GM20431 (cell line): ENCODE results near the gene RC3H2.
"Not testable (repeated sequence)": the region's sequence is repeated elsewhere in the genome, so short reads cannot be mapped to it uniquely, and the experiment has no call there.

Source experiments
- in situ Hi-C: fragments of 300-500 bp; cut with MseI, MboI; formaldehyde crosslinking; loops from one replicate; pipeline ENCODE4 v1.15.0; 2020; ENCODE audit warnings: low sequenced_read_pairs; ENCODE audit not compliant: unreplicated experiment

RC3H2 gene

DNA sequence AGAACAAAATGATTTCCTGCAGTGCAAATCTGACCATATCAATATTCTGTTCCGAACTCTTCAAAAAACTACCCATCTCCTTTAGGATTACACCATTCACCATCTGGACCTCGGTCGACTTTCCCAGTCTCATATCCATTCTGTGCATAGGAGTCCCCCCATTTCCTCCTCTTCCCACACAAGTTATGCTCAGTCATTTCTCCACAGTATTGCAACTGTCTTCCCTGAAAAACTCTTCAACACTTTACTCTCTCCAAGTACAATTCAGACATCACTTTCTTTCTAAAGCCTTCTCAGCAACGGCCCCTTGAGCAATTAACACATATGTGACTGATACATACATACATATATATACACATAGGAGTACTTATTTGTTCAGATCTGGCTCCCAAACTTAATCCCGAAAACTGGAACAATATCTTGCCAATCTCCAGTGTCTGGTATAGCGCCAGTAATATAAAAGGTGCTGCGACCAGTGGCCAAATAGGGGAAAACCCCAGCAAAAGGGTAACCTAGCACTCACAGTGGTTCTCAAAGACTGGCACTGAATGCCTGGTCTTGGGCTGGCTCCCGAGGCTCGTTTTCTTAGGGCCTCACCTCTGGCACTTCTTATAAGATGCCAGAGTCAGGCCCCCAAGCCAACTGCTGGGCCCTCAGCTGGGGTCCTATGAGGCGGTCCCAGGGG lies 25.5 kb upstream of the RC3H2 start:
- in situ Hi-C loops, result no loop called here

DNA sequence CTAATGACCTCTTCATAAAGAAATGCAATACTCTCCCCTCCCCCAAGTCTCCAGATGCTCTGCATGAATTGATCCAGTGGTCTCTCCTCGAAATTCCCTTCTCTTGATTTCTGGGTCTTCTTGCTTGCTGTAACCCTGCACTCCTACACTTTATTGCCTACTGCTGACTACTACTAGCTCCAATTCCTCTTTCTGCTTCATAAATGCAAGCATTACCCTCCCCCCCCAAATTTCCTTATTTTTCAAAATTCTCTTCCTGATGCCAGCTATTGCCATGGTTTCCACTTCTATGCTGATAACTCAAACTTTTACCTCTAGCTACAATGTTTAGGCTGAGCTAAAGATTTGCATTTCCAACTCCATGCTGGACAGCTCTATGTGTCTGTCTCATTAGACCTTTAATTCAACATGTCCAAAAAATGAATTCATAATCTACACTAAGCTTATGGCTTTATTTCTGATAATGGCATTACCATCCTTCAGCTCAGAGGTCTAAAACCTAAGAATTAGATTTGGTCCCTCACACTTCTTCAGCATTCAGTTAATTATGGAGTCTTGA lies 24.7 kb upstream of the RC3H2 start:
- in situ Hi-C loops, result no loop called here

DNA sequence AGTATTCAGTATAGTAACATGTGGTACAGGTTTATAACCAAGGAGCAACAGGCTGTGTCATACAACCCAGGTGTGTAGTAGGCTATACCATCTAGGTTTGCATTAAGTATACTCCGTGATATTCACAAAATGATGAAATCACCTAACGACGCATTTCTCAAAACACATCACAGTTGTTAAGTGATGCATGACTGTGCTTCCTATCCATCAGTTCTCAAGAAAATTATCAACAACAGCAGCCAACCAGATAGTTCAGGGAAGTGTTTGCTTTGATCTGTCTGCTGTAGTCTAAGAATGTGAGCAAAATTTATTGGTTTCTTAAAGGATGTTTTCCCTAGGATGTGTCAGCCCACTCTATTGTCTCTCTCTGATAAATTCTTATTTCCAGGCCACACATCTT lies 18.8 kb upstream of the RC3H2 start:
- in situ Hi-C loops, result no loop called here

DNA sequence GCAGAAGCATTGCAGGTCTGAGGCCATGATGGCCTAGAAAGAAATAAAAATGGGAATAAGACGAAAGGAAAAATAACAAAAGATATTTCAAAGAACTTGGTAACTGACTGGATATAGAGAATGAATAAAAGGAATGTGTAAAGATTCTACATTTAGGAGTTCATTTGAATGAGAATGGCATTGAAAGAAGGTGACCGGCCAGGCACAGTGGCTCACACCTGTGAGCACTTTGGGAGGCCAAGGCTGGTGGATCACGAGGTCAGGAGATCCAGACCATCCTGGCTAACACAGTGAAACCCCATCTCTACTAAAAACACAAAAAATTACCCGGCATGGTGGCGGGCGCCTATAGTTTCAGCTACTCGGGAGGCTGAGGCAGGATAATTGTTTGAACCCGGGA lies 17.6 kb upstream of the RC3H2 start:
- in situ Hi-C loops, result no loop called here

DNA sequence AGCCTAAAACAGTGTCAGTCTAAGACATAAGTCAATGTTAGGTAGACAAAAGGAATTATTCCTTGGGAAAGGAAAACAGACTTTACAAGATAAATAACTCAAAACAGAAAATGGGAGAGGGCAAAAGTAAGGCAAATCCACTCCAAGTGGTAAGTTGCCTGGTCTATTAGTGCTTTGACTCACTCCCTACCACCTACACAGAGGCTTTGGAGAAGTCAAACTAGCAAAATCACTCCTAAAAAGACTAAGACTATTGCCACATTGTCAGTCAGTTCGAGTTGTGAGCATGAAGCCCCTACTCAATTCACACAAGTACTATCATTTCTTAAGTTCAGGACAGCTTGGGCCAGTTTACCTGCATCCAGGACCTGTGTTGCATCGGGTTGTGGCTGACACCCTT lies 13.2 kb upstream of the RC3H2 start:
- in situ Hi-C loops, result no loop called here

DNA sequence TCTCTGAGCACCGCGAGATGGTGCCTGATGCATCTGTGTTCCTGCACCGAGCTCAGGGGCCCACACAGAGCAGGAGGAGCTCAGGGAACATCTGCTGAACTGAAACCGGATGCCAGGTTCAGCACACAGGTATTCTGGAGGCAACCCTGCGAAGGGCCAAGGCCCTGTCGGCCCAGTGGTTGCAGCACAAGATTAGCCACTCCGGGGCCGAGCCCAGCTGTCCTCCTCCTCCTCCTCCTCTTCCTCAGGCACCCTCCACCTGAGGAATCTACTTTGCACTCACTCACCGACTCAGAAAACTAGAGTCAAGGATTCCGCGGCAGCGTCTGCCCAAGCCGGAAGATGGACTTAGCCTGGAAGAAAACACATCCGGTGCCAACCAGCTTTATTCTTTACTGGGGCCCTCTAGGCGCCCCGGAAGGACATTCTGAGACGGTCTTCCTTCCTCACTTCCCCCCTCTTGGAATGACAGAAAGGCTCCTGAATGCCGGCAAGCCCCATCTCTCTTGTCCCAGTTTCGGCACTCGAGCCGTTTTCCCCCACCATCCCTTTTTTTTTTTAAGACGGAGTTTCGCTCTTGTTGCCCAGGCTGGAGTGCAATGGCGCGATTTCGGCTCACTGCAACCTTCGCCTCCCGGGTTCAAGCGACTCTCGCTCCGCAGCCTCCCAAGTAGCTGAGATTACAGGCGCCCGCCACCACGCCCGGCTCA lies 8.0 kb upstream of the RC3H2 start, which contains the start of gene ZBTB6:
TSS of gene ZBTB6 (minus strand) at position 360 of the 710 bp plus-strand sequence. CDS start 1,251 bp downstream, outside the sequence.
- in situ Hi-C loops, result no loop called here

DNA sequence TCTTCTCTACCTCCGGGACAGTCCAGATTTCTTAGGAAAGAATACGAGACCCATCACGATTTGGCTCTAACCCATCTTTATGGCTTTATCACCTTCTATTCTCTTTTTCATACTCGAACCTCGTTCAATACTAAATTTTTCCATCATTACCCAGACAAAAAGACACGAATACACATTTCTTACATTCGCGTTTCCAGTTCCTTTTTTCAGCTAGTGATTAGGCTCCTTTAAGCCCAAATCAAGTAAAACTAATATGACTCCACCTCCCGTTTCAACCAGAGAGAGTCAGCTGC lies 7.5 kb upstream of the RC3H2 start:
- in situ Hi-C loops, result no loop called here

DNA sequence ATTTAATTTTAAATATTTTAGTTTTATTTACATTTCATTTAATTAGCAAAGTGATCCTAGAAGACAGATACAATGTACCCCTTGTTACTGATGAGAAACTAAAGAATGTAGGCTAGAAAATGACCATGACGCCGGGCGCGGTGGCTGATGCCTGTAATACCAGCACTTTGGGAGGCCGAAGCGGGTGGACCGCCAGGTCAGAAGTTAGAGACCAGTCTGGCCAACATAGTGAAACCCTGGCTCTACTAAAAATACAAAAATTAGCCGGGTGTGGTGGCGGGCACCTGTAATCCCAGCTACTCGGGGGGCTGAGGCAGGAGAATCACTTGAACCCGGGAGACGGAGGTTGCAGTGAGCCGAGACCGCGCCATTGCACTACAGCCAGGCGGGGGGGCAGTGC lies 963 bp upstream of the RC3H2 start:
- in situ Hi-C loops, result not testable (repeated sequence)

DNA sequence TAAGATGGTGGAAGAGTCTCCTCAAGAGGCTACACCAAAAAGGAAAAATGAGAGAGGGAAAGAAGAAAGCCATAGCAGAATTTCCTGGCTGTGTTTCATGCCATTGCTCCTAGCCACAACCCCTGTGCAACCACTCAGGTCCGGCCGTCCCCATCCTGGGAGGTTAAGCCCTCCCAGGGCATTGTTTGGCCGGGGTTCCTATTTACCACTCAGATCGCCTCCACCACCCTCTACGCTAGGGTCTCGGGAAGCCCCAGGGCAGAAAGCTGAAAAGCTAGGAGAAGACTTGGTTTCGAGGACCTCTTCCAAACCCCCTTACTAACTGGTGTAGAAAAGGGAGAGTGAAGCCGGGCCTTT lies 715 bp downstream of the RC3H2 start:
- in situ Hi-C loops, result no loop called here

DNA sequence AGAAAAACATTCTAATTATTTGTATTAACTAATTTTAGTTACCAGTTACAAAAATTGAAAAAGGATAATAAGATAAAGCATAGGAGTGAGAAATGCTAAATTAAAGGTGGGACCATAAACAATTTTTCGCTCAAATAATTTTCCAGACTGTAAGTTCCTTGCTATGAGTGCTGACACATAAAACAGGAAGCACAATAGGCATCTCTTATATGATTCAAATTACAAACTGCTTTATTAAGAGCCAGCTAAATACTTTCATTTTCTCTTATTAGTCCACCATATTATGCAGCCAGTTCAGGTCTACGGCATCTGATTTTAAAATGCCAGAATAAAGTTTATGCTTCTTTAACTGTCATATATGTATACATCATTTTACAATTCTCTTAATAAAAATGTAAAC lies 4.4 kb downstream of the RC3H2 start:
- in situ Hi-C loops, result no loop called here

DNA sequence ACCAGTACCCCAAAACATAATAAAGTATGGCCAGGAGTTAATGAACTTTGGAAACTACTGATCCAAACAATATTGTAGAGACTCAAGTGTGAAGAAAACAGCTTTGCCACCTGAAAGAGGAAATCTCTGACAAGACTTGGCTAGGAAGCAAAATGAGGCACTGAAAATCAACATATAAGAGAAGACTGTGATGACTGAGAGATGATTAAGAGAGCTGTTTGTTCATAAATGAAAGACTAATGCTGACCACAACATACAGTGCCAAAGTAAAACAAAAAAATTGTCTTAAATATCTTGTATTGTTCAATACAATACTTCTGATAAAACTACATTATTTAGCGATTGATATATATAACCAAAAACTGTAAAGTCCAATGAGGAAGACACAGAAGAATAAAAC lies 7.2 kb downstream of the RC3H2 start:
- in situ Hi-C loops, result no loop called here

DNA sequence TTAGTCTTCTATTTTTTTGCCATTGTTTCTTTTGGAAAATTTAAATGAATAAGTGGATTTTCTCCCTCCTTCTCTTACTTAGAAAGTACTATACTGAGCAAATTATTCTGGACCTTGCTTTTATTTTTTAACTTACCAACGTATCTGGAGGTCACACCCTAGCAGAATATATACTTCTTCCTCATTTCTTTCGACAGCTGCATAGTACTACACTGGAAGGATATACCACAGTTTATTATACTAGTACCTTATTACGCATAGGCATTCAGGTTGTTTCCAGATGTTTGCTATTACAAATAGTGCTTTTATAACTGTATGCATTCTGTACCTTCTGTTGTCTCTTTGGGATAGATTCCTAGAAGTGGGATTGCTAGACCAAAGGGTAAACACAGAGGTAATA lies 16.7 kb downstream of the RC3H2 start:
- in situ Hi-C loops, result no loop called here

DNA sequence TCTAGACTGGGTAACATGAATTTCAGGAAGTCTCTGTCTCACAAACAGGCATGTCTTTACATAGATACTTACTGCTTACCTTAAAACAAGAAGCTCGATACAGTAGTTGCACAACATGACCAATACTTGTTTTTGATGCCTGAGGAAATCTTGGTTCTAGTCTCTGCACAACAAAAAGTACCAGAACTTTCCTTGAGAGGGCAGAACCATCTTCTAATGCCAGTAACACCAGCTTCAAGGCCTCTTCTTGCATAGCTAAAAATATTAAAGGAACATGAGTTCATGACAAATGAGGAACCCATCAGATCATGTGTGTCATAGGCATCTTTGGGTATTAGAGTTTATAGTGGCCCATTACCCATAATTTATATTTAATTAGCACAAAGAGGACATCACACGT lies 22.0 kb downstream of the RC3H2 start:
- in situ Hi-C loops, result no loop called here

DNA sequence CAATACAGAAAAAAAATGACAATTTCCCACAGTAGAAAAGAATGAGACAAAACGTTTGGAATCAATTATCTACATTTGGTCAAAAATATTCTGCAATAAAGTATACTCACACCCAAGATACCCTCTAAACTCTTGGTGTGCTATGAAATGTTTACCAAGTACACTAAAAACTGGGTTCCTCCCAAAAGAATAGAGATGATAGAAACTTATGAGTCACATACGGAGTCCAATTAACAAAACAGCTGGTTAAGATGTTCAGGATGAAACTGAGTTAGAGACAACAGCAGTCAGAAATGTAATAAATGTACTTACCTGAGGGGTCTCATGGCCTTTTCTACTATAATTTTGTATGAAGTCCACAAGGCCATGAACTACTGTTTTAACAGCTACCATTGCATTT lies 25.7 kb downstream of the RC3H2 start:
- in situ Hi-C loops, result no loop called here

DNA sequence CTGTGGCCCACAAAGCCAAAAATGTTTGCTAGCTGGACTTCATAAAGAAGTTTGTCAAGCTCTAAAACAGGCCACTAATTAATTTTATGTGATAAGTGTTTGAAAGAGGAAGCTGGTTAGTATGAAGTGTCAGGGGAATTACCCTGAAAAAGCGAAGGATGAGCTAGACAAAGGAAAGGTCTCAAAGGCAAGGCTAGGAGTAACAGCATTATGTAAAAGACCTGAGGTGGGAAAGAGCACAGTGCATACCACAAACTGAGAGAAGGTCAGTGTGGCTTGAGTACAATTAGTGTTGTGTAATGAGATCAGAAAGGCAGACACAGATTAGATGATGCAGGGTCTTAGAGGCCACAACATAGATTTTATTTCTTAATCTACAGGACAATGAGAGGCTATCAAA lies 29.6 kb downstream of the RC3H2 start:
- in situ Hi-C loops, result no loop called here

DNA sequence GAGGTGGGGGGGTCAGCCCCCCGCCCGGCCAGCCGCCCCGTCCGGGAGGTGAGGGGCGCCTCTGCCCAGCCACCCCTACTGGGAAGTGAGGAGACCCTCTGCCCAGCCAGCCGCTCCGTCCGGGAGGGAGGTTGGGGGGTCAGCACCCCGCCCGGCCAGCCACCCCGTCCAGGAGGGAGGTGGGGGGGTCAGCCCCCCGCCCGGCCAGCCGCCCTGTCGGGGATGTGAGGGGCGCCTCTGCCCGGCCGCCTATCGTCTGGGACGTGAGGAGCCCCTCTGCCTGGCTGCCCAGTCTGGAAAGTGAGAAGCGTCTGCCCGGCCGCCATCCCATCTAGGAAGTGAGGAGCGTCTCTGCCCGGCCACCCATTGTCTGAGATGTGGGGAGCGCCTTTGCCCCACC lies 37.9 kb downstream of the RC3H2 start:
- in situ Hi-C loops, result not testable (repeated sequence)

DNA sequence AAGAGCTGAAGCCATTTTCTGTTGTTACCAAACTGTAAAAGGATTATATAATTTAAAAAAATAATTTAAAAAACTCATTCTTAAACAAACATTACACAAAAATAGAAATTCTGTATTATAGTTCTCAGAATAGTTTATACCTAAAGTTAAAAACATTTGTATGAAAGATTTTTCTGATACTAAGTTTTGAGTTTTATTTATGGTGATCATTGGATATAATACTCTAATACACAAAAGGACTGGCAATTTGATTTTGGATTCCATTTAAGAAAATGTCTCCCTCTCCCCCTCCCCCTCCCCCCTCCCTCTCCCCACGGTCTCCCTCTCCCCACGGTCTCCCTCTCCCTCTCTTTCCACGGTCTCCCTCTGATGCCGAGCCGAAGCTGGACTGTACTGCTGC lies 39.1 kb downstream of the RC3H2 start:
- in situ Hi-C loops, result no loop called here

DNA sequence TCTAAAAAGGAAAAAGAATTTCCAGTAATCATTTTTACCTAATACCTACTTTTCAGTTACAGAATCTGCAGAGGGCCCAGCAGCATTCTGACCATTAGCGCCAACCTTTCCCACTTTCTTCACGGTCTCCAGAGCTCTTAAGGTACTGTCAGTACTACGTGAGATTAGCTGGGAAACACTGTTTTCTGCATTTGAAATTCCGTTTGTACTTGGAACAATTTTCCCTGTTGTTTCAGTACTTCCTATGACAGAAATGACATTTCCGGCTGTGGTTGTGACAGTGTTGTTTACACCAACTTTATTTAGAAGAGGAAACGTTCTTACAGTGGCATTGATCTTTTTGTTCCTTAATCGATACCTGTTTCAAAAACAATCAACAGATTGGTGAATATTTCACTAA lies 39.9 kb downstream of the RC3H2 start:
- in situ Hi-C loops, result no loop called here

DNA sequence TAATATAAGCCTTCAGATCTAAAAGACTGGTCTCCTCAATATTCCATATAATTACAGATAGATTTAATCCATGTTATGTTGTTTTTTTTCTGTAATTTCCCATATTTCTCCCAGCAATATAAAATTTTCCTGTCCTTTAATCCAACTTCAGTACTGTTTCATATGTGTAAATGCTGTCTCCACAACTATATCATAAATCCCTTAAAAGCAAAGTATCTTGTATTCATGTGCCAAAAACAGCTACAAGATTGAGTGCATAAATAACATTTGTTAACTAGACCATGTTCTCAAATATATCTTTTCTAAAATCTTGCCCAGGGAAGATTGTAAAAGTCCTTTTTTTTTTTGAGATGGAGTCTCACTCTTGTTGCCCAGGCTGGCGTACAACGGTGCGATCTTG lies 41.8 kb downstream of the RC3H2 start:
- in situ Hi-C loops, result no loop called here

DNA sequence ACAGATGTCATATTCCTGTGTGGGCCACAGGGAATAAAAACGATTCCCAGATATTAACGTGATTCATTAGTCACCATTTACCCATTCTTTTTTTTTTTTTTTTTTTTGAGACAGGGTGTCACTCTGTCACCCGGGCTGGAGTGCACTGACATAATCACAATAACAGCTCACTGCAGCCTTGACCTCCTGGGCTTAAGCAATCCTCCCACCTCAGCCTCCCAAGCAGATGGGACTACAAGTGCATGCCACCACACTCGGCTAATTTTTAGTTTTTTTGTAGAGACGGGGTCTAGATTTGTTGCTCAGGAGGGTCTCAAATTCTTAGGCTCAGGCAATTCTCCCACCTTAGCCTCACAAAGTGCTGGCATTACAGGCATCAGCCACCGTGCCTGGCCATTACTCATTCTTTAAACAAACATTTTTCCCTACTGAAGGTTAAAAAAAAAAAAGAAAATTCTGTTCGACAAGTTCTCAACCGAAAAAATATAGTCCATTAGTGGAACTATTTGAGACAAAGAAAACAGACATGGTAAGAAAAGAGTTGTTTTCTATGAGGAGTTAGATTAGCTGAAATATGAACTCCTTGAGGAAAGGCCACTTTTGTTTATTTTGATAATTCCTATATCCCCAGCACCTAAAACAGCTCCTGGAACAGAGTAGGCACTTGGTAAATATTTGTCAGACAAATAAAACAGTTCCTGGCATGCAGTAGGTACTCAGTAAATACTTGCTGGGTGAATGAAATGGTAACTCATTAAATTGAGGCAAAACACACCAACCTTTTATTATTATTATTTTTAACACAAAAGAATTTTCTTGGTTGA lies 44.6 kb downstream of the RC3H2 start:
- in situ Hi-C loops, result no loop called here

DNA sequence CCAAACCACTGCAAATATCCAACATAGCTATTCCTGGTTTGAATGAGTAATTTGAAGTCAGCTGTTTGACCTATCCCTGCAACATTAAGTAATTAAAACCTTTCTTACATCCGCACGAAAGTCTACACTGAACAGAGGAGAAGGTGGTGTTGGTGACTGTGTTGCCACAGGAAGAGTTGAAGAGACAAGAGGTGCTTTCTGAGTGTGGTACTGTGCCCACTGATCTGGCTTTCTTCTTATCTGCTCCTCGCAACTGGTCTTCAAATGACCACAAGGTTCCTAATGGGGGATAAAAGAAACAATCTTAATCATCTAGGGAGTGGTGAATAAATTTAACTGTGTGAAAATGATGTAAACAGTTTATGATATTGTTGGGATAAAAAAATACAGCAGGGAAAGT lies 47.3 kb downstream of the RC3H2 start:
- in situ Hi-C loops, result no loop called here
